ENCODE measurements around the gene PGLYRP2. TPM values are rescaled to one million over a fixed set of nuclear protein-coding genes. Genes with fewer than 3 reads are reported as not detected.

Gene PGLYRP2
- total and polyA plus RNA-seq, 4 donors = 0.10 TPM; not detected in 3

DNA sequence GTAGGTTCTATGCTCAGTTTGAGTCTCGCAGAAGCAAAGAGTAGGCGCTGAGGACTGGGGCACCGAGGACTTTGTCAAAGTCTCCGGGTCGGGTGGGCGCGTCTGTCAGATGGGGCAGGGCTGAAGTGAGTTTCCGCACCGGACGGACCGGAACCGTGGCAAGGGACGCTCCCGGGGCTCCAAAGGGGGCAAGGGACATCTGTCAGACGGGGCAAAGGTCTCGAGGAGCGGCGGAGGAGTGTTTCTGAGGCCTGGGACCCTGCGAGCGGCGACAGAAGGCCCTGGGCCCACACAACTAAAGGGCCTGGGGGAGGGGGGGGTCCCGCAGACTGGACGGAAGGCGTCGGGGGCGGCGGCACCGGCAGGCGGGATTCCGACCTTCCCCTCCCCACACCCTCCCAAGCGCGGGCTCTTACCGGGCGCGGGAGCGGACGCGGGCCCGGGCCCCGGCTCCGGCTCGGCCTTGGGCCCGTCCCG, 47.2 kb downstream of the PGLYRP2 start:
- TF ChIP-seq, protein P1, sequence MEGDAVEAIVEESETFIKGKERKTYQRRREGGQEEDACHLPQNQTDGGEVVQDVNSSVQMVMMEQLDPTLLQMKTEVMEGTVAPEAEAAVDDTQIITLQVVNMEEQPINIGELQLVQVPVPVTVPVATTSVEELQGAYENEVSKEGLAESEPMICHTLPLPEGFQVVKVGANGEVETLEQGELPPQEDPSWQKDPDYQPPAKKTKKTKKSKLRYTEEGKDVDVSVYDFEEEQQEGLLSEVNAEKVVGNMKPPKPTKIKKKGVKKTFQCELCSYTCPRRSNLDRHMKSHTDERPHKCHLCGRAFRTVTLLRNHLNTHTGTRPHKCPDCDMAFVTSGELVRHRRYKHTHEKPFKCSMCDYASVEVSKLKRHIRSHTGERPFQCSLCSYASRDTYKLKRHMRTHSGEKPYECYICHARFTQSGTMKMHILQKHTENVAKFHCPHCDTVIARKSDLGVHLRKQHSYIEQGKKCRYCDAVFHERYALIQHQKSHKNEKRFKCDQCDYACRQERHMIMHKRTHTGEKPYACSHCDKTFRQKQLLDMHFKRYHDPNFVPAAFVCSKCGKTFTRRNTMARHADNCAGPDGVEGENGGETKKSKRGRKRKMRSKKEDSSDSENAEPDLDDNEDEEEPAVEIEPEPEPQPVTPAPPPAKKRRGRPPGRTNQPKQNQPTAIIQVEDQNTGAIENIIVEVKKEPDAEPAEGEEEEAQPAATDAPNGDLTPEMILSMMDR (IDR thresholded peaks at IDR 0.05; ENCODE audit: control extremely low read depth, extremely low read depth) = no peak
- Histone ChIP-seq H3K9me3 (ENCODE audit: control insufficient read depth in 4 of 4, insufficient read depth in 3 of 4, low read length in 3 of 4) (no peaks in the 10 kb centered on the region), H3K9ac (ENCODE audit: insufficient read depth in 1 of 2, low read length in 2 of 2) (peak overlapping the region; percentile 17 to 76), H3K27ac (ENCODE audit: low read depth in 1 of 2, low read length in 1 of 2) (peak overlapping the region; percentile 36 to 52), H3K4me3 (peak overlapping the region; percentile 66), H3K4me1 (ENCODE audit: control insufficient read depth in 5 of 5, insufficient read depth in 5 of 5, low read length in 5 of 5) (peaks cover 0 to 18% (median 10%) of the 10 kb centered on the region in 5 donors), H3K36me3 (ENCODE audit: control insufficient read depth in 4 of 4, insufficient read depth in 4 of 4, low read length in 4 of 4) (peaks cover 0 to 22% (median 7%) of the 10 kb centered on the region in 4 donors), H3K27me3 (ENCODE audit: control insufficient read depth in 3 of 3, insufficient read depth in 3 of 3, low read length in 2 of 3) (no peaks in the 10 kb centered on the region)
- 0 to 1% methylated on average over 21 to 43 of the region's 44 CpGs for WGBS, 2 donors
- DNase-seq (no peak), ATAC-seq (ENCODE audit: insufficient read depth, low FRiP score) (no peak)

DNA sequence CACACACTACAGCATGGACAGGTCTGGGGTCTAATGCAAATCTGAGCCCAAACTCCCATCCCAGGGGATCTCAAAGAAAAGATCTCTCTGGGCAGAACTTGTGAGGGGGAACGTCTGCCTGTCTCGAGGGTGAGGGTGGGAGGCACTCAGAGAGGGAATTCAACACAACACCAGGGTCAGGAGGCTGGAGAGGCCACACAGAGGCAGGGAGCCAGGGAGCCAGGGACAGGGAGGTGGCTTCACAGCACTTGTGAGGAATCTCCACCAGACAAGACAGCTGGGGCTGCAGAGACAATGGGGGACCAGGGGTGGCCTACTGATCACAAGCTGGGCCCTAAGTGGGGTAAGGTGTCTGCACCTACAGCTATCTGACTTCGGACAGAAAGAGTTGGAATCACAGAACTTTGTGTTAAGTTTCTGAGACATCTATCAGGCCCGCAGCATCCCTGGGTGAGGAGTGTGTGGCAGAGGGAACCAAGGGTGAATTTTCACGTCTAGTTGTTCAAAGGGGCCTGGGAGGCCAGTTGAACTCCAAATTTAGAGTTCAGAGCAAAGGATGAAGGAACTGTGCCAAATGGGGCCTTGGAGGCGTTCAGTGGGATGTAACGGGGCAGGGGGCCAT, 47.8 kb downstream of the PGLYRP2 start:
- WGBS, 2 donors = 19 to 28% methylated on average over 7 of the region's 7 CpGs
- TF ChIP-seq, protein P1 (IDR thresholded peaks at IDR 0.05; ENCODE audit: control extremely low read depth, extremely low read depth) = no peak
- peak in 1 of 3 donors; percentile 27 for DNase-seq
- no peak for ATAC-seq (ENCODE audit: insufficient read depth, low FRiP score)
- Histone ChIP-seq H3K27me3 (ENCODE audit: control insufficient read depth in 3 of 3, insufficient read depth in 3 of 3, low read length in 2 of 3) (no peaks in the 10 kb centered on the region), H3K27ac (ENCODE audit: low read depth in 1 of 2, low read length in 1 of 2) (no peak overlapping the region), H3K4me1 (ENCODE audit: control insufficient read depth in 5 of 5, insufficient read depth in 5 of 5, low read length in 5 of 5) (peaks cover 0 to 18% (median 10%) of the 10 kb centered on the region in 5 donors), H3K9ac (ENCODE audit: insufficient read depth in 1 of 2, low read length in 2 of 2) (peak overlapping the region; percentile 17 to 76), H3K9me3 (ENCODE audit: control insufficient read depth in 4 of 4, insufficient read depth in 3 of 4, low read length in 3 of 4) (no peaks in the 10 kb centered on the region), H3K36me3 (ENCODE audit: control insufficient read depth in 4 of 4, insufficient read depth in 4 of 4, low read length in 4 of 4) (peaks cover 0 to 28% (median 12%) of the 10 kb centered on the region in 4 donors), H3K4me3 (peak overlapping the region; percentile 66)

DNA sequence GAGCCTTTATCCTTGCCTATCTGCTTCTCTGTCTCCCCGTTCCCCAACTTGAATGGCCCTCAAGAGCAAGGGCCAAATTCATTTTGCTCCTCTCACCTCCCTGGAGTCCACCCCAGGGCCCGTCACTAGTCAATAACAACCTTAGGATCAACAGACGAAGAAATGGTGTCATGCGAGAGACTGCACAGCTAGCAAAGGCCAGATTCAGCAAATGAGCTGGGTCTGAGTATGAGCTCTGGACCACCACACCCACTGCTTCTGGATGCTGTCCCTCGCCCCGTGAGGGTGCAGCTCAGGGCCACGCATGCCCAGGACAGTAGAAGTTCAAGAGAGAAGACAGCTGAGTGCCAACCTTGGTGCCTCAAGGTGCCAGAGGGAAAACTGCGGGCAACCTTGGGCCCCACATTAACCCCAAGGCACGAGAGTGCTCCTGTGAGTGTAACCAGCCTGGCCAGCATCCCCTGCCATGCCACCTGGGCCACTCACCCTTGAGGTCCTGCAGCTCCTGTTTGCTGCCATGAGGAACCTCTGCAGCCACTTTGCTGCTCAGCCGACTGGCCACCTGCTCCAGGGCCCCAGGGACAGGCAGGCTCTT, 48.7 kb downstream of the PGLYRP2 start:
- DNase-seq (no peak), ATAC-seq (ENCODE audit: insufficient read depth, low FRiP score) (no peak)
- Histone ChIP-seq H3K9ac (ENCODE audit: insufficient read depth in 1 of 2, low read length in 2 of 2) (no peak overlapping the region), H3K9me3 (ENCODE audit: control insufficient read depth in 4 of 4, insufficient read depth in 3 of 4, low read length in 3 of 4) (no peaks in the 10 kb centered on the region), H3K4me3 (peak overlapping the region; percentile 12), H3K27me3 (ENCODE audit: control insufficient read depth in 3 of 3, insufficient read depth in 3 of 3, low read length in 2 of 3) (no peaks in the 10 kb centered on the region), H3K4me1 (ENCODE audit: control insufficient read depth in 5 of 5, insufficient read depth in 5 of 5, low read length in 5 of 5) (peaks cover 0 to 18% (median 10%) of the 10 kb centered on the region in 5 donors), H3K27ac (ENCODE audit: low read depth in 1 of 2, low read length in 1 of 2) (no peak overlapping the region), H3K36me3 (ENCODE audit: control insufficient read depth in 4 of 4, insufficient read depth in 4 of 4, low read length in 4 of 4) (peaks cover 0 to 34% (median 19%) of the 10 kb centered on the region in 4 donors)
- TF ChIP-seq, protein P1 (IDR thresholded peaks at IDR 0.05; ENCODE audit: control extremely low read depth, extremely low read depth) = no peak
- WGBS, 2 donors = 86 to 91% methylated on average over 10 of the region's 10 CpGs

Data from lung (tissue), 12 donors.